Effector CD4-positive, alpha-beta T cell (primary cell): ENCODE results near the gene DSCAML1.

Source experiments
- DNase-seq: peaks from one replicate; pipeline ENCODE4 v3.0.0-alpha.2; 2020

DSCAML1 gene

DNA sequence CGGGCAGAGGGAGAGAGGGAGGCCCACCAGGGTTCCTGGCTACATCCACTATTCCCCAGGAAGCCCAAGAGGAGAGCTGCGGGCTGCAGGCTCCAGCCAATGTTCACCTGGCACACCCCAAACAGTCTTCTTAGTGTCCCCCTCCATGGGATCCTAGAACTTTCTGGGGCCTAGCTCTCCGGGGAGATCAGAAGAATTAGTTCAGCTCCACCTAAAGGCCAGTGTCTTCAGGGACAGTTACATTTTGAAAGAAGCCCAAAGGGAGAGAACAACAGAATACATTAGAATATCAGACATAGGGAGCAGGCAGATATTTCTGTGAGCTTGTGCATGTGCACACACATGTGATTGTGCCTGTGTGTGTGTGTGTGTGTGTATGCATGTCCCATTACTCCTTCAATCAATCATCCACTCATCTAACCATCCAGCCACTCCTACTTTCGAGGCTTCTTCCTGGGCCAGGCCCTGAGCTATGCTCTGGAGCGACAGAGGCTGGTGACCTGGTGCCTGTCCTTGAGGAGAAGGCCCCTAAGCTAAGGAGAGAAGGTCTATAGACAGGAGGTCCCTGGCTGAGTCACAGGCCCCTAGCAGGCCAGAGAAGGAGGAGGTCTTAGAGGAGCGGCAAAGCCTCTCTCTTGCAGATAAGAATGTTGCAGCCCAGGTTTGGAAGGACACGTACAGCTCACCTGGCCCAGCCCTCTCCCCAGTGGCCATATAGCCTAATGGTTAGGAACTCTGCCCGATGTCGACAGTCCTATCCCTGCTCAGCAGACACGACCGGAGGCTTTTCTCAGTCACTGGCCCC, 165.5 kb downstream of the DSCAML1 start:
- no peak for DNase-seq

DNA sequence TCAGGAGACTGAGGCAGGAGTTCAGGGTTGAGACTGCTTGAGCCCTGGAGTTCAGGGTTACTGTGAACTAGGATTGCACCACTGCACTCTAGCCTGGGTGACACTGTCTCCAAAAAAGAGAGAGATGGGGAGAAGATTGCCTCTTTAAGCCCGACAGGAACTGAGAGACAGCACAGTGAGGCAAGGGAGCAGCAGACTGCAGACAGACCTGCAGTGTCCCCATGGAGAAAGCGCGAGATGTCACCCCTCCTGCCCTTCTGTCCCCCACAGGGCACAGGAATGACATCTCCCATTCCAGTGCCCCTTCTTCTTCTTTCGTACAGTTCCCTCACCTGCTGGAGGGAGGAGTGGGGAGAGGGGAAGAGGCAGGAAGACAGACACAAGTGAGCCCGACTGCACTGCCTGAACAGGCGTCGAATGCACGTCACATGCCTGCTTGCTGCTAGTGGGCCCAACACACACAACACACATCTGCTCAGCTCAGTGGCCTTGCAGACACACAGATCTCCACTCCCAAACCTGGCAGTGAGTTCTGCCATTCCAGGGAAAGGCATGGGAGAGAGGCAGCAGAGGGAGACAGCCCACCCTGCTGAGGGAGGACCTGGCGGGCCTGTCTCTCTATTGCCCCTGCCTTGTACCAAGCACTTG, 167.0 kb downstream of the DSCAML1 start:
- no peak for DNase-seq

DNA sequence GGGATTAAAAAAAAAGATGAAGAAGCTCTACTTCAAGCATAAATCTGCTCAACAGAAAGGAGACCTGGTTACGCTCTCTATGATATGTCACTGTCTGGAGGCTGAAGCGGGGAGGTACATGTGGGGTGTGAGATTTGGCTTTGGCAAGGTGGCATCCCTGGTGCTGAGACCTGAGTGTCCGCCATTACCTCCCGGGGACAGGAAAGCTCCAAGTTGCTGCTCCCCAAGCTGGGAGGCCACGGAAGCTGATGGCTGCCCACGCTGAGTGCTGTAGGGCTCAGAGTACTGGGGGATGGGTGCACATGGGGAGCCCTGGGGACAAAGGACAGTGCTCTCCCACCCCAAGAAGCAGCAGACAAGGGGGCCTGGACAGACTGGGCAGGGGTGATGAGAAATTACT, 167.9 kb downstream of the DSCAML1 start:
- DNase-seq, result no peak

DNA sequence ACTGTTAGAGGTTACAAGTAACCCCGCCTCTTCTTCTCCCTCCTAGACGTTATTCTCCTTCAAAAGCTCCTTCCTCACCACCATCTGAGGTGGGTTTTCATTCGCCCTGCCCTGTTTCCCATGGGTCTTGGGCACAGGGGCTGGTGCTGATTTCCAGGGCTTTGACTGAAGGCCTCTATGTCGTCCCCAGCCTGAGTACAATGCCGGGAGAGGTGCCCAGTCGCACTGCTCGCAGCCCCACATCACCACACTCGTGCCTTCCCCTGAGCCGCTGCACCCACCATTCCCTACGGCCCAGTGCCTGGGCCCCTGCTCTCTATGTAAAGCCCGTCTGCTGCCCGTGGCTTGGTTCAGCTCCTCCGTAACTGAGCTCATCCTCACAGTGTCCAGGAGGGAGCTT, 169.8 kb downstream of the DSCAML1 start:
- no peak for DNase-seq

DNA sequence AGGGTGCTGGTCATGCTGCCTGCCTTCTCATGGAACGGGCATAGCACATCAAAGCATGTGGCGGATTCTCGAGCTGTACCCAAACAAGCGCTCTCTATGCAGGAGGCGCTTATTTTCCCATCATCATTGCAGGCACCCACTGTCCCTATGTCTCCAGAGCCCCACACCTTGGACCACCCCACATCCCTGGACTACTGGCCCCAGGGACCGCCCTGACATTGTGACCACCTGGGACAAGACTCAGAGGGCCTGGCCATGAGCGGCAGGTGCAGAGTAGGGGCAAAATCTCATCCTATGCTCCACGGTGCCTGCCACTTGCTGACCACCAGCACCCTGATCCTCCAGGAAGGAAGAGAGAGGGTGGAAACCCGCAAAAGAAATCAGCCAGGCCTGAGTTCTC, 170.4 kb downstream of the DSCAML1 start:
- DNase-seq, result no peak

DNA sequence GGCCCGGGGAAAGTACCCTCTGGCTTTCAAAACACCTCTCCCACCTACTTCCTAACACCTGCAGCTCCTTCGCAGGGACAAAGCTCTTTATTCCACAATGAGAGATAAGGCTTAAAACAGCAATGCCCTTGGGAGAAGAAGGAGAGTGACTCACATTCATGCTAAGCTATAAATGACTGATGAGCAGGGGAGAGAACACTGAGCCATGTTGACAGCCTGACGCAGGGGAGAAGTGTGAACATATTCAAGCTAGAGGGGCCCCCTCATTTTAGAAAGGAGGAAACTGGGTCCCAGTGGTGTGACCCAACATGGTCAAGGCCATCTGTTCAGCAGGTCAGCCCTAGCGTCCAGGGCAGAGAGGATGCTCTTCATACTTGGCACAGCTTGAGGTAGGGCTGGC, 171.8 kb downstream of the DSCAML1 start:
- DNase-seq, result no peak

DNA sequence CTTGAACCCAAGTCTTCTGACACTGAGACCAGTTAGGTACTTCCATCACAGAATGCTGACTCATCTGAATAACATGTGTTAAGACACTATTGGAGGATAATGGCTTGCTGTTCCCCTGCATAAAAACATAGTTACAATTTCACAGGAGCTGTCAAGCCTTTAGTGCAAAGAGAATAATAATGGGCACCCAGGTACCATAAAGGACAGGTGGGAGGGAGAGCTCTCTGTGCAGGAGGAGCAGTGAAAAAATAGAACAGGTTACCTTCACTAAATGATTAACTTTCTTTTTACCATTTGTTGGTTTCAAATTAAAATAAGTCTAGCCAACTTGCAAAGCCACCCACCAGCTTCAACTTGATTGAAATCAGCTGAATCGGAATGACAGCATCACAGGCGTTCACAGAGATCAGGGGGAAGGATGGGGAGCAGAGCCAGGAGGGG, 173.2 kb downstream of the DSCAML1 start:
- no peak for DNase-seq

DNA sequence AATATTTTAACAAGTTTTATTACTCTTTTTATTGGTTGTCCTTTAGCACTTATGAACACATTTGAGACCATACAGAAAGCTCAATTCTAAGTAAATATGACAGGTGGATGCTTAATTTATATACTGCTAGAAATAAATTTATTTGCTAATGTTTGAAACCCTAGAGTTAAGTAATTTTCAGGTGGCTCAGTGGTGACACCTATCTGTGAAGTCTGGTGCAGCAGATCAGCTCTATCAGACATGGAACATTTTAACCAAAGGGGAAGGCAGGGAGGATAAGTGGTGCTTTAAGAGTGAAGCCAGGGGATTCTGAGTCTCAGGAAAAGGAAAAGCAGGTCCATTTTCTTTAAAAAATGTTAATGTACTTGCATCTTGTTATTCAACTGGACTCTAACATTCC, 175.8 kb downstream of the DSCAML1 start:
- no peak for DNase-seq

DNA sequence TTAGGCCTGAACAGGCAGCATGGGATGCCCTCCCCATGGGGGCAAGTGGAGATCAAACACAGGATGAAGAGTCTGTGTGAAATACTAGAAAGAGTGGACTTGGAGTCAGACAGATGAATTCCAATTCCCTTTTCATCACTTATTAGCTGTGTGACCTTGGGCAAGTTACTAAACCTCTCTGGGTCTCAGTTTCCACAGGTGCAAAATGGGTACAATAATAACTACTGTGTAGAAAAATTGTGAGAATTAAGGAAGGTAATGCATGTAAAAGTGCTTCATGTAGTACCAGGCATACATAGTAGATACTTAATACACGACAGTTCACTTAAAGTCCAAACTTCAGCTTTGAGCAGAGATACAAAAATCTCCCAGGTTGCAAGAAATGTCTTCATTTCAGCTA, 176.4 kb downstream of the DSCAML1 start:
- no peak for DNase-seq

DNA sequence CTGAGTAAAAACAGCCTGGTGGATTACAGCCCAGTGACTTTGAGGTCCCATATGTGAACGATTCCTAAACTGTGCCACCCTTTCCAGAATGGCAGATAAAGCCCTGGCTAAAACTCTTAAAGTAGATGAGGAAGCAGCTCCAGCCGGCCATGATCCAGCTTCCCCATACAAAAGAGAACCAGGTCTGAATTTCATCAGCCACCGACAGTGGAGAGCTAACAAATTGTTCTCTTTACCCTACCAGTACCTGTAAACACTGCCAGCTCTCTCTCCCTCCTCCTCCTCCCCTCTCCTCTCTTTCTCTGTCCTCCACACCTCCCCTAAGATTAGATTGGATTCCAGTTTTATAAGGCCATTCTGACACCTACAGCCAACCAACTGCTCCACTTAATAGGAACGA, 176.9 kb downstream of the DSCAML1 start:
- no peak for DNase-seq

DNA sequence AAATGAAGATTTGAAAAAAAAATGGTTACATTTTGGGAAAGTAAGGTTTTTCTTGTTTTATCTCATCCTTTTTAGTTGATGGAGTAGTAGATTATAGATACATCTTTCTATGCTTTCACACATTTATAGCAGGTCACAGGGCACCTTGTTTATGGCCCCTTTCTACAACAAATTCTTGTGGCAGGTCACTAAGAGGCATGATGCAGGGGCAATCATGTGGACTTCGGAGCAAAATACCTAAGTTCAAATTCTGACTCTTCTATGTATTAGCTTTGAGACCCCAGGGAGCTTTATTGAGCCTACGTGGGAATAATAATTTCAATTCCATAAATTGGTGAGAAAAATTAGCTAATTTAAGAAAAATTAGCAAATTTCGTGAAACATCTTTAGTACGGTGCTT, 177.4 kb downstream of the DSCAML1 start:
- DNase-seq, result no peak

DNA sequence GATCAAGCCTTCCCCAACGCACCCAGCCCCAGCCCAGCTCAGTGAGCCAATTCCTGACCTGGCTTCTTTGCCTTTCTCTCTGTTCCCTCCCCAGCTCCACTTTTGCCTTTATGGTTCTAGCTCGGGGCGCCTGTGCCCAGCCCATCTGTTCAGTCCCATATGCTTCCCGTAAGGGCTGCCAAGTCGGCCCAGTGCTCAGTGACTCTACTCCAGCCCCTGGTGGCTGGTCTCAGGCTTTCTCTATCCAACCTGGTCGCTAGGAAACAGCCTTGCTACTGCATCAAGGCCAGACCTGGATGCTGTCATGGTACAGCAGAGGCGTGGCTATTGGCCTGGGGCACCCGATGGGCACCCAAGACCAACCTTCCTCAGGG, 178.0 kb downstream of the DSCAML1 start:
- no peak for DNase-seq

DNA sequence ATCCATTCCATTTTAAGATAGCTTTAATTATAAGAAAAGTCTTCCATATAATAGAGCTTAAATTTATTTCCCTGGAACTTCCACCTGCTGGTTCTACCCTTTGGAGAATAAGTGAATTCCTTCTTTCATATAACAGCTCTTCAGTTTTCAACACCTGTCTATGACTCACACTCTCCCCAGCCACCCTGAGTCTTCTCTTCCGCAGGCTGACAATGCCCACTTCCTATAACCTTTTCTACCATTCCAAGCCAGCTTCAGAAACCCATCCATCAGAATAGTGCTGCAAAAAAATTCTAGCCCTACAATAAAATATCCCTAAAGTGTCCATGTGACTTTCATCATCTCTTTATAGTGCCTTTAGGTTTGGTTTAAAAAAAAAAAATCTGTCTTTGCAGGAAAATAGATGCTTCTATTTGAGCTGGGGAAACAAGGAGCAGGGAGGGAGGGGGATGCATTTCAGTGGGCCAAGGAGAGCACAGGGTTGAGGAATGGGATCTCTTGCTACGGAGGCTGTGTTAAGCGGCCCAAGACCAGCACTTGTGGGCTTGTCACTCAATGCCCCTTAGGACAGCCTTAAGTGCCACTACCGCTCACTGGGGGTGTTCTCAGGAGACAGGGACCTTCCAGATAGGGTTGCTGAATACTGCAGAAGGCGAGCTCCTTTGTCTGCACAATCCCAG, 178.6 kb downstream of the DSCAML1 start:
- DNase-seq, result no peak

DNA sequence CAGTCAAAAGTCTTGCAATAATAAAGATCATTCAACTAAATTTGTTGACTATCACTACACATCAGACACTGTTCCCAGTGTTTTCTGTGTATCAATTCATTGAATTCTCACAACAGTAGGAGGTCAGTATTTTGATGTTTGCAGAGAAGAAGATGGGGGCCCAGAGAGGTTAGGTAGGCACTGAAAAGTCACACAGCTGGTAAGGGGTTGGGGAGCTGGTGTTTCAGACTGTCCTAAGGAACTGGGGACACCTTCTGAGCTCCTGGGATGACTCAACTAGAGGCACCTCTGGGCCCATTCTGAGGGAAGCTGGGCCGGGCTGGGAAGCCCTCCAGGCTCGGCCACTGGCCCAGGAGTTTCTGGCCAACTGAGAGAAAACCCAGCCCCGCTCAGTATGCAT, 180.0 kb downstream of the DSCAML1 start:
- DNase-seq, result no peak

DNA sequence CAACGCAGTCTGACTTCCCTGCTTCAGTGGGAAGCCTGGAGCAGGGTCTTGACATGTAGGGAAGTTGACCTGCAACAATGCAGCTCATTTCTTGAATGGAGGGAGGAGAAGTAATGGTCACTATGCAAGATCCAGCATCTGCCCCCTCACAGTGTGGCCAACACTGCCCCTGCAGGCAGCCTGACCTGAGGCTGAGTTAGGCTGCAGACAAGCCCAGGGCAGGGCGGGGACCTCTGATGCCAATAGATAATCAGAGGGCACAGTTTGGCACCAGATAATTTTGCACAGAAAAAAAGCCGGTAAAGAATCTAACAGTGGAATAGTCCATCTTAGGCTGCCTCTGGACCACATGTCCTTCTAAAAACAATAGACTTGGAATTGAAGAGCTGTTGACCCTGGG, 182.3 kb downstream of the DSCAML1 start:
- no peak for DNase-seq

DNA sequence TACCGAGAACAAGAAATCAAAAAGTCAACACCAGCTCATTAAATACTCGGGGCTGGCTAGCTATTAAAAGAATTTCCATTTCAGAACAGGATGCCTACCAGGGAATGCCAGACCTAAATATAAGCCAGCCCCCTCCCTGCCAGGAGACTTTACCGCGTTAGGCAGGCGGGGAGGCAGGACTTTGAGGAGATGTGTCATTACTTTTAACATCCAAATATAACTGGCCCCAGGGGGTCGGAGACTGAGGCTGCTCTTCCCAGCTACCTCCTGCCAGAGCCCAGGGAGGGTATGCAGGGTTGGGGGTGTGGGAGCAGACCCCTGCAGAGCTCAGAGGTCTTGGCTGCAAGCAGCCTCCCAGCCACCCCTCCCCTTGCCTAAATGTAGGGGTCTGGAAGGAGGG, 183.5 kb downstream of the DSCAML1 start:
- no peak for DNase-seq

DNA sequence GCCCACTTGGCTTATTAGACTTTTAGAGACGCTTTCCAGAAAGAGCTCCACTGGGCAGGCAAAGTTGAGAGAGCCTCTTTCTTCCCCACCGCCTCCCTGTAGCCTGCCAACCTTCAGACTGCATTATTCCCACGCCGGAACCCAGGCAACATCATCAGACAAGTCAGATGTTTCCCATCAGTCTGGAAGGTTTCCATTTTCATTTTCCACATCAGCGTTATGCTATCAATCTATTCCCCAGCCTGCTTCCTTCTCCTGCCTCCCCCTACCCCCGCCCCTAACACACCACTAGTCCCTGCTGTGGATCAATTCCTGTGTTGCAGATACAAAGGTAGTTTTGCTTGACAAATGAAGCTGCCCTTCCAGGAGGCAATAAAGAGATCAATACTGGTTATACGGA, 184.8 kb downstream of the DSCAML1 start:
- no peak for DNase-seq

DNA sequence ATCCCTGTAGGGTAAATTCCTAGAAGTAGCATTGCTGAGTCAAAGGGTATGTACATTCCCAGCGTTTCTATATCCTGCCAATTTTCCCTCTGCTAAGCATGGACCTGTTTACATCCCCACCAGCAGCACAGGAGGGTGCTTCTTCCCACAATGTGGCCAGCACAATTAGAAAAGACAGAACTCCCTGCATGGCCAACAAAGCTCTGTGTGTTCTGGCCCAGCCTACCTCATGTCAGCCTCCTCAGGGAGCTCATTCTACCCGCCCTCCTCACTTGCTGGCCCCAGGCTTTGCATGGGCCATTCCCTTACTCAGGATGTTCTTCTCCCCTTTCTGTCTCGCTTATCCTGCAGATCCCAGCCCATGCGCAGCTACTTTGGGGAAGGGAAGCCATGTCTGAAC, 186.1 kb downstream of the DSCAML1 start:
- no peak for DNase-seq

DNA sequence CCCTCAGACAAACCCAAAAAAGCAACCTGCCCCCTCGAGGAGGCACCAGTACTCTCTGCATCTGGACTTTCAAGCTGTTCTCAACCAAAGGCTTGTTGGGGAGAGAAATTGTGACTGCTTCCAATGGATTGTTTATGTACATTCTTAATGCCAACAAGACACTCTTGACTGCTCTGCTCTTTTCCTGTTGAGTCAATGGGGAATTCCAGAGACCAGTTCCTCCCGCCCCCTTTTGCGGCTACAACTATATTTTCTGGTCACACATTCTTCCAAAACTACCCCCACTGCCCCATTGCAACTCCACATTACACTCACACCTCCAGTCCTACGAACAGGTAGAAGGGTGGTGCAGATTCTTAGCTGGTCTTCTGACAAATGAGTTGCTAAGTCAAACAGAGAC, 187.0 kb downstream of the DSCAML1 start:
- DNase-seq, result no peak

DNA sequence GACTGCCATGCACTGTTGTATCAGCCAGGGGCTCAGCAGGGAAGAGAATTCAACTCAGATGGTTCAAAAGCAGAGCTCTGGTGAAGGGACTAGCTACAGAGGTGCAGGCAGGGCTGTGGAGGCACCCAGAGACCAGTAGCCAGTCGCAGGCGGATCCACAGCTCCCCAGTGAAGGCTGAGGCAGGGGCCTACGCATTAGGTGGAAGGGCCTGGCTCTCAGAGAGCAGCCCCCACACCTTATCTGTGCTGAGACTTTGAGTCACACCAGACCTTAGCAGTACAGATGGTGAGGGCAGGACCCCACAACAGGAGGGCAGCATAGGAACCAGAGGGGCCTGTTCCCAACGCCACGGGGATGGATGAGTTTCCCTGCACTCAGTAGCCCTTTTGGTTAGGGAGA, 189.6 kb downstream of the DSCAML1 start:
- no peak for DNase-seq

DNA sequence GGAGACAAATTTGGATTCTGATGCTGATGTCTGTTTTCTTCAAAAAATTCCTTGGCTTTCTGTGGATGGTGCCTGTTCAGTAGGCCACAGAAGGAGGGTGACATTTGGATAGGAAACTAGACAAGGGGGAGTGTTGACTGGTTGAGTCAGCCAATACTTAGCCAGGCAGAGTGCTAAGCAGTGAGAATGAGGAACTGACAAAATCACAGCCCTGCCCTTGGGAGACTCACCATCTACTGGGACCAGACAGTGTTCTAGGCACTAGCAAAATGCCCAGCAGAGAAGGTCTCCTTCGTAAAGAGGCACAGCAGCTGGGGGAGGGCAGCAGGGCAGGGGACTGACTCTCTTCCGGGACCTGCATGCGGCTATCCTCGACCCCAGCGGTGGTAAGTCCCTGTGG, 190.2 kb downstream of the DSCAML1 start:
- DNase-seq, result no peak

DNA sequence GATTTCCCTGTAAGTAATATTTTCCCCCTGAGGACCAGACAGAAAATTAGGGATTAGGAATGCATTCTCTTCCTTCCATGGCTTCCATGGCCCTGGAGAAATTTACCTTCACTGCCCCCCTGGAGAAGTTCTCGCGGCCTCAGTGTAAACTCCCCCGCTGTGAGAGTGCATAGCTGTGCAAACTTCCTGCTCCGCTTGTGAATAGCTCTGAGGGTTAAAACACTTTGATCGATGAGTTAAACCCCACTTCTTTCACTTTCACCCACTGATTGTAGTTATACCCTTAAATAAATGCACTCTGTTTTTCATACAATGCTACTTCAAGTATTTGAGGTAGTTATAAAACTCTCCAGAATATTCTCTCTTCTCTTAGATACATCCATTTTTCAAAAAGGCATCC, 190.8 kb downstream of the DSCAML1 start:
- no peak for DNase-seq

DNA sequence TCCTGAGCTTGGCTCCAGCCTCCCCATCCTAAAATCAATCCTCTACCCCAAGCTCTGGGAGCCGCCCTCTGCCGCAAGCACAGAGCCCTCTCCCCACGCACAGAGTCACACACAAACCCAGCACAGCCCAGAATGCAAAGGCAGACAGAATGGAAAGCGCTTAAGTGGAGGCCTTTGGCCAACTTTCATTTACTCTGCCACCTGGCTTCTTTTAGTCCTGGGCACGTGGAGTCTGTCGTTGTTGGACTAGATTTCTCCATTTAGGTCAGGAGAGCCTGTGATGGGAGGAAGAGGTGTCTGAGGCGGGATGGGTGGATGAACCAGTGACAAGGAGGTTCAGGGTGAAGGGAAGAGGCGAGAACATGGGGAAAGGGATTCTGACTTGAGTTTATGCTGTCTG, 191.7 kb downstream of the DSCAML1 start:
- DNase-seq, result no peak

DNA sequence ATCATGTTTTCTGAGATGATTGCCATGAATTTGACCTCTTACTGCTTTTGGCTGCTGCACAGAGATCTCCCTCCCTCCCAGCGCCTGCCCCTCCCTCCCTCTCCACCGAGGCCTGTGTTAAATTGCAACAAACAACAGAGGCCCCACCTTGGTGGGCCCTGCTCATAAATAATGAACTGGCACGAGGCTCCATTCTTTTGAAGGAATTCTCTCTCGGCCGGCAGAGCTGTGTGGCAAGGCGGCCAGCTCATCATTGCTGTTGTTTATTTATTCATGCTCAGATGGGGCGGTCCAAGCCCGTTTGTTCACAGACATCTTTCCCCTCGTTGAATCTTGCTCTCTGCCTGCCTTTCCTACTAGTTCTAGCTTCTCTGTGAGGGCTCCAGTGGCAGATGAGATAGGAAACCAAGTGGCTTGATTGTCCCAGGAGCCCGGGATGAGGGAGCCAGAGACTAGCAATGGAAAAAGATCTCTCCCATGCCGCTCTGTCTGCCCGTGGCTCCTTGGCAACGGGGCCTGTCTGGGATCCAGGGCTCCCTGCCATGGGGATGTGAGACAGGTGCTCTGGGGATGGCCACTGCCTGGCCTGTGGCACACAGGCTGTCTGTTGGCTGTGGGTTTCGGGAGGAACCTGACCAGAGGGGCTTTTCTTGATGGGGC, 192.6 kb downstream of the DSCAML1 start:
- no peak for DNase-seq
